SJCRH30 (cell line): ENCODE measurements around the gene CRISP2. TPM values are rescaled to one million over a fixed set of nuclear protein-coding genes. Genes with fewer than 3 reads are reported as not detected.

ENCODE experiments used
- DNase-seq, 2 experiments: peaks; one replicate each; pipeline ENCODE4 v3.0.0-alpha.2; 2015 to 2020
- H3K27ac ChIP-seq: fragments of 250-450 bp; sonication (Bioruptor Pico); 2 replicates; pipeline ENCODE4 v1.5.1; 2020; ENCODE audit warnings: mild to moderate bottlenecking, moderate library complexity
- H3K27me3 ChIP-seq: fragments of 250-450 bp; sonication (Bioruptor Pico); 2 replicates; pipeline ENCODE4 v1.5.1; 2020; ENCODE audit warnings: mild to moderate bottlenecking, moderate library complexity
- H3K36me3 ChIP-seq: fragments of 250-450 bp; sonication (Bioruptor Pico); 2 replicates; pipeline ENCODE4 v1.5.1; 2020; ENCODE audit warnings: mild to moderate bottlenecking, moderate library complexity
- H3K4me1 ChIP-seq: fragments of 250-450 bp; sonication (Bioruptor Pico); 2 replicates; pipeline ENCODE4 v1.5.1; 2020; ENCODE audit warnings: mild to moderate bottlenecking, moderate library complexity
- H3K4me3 ChIP-seq: fragments of 250-450 bp; sonication (Bioruptor Pico); 2 replicates; pipeline ENCODE4 v1.5.1; 2020; ENCODE audit warnings: mild to moderate bottlenecking, moderate library complexity
- H3K9me3 ChIP-seq: fragments of 250-450 bp; sonication (Bioruptor Pico); replicated peaks from 2 replicates; pipeline ENCODE4 v1.5.1; 2020; ENCODE audit warnings: mild to moderate bottlenecking, moderate library complexity
- total RNA-seq: library from RNA; depleted of rRNA; stranded (reverse); fragments of >200 nt; shearing (Covaris generic); gene quantifications from 2 replicates; pipeline ENCODE4 v1.2.3, GENCODE V29; 2014; rRNA removed

CRISP2 gene
- total RNA-seq, 1 experiment from 2014 or later = not detected

- Histone ChIP-seq H3K9me3 (no peaks in the 10 kb centered on the region), H3K27me3 (no peaks in the 10 kb centered on the region), H3K4me1 (no peaks in the 10 kb centered on the region), H3K36me3 (no peaks in the 10 kb centered on the region), H3K4me3 (no peak overlapping the region), H3K27ac (no peak overlapping the region)
- no peak for DNase-seq
Observed at GRCh38 chr6:49645139-49645538, 68.2 kb downstream of the CRISP2 start.

Other genes with a start within 250 kb of the CRISP2 start
- gene GLYATL3, start 213.6 kb downstream of the CRISP2 start, total RNA-seq = not detected in 2 replicates
- not detected in 2 replicates for gene C6orf141, start 162.9 kb downstream of the CRISP2 start, total RNA-seq
- gene RHAG, start 76.7 kb downstream of the CRISP2 start, total RNA-seq = not detected in 2 replicates
- gene CRISP3, start 30.8 kb upstream of the CRISP2 start, total RNA-seq = not detected in 2 replicates
- not detected in 2 replicates for gene PGK2, start 73.7 kb upstream of the CRISP2 start, total RNA-seq
- gene CRISP1, start 153.0 kb upstream of the CRISP2 start, total RNA-seq = not detected in 2 replicates